Skin of body (tissue), 2 donors: ENCODE measurements around the gene USF3. TPM values are rescaled to one million over a fixed set of nuclear protein-coding genes. Genes with fewer than 3 reads are reported as not detected.
A peak's percentile ranks its signal among the peaks of the same experiment; 100 is the strongest.
"Not testable (repeated sequence)": the region's sequence is repeated elsewhere in the genome, so short reads cannot be mapped to it uniquely, and the experiment has no call there.

ENCODE experiments used
- DNase-seq: peaks from one replicate; lab custom pipeline; 2025; lab: John Stamatoyannopoulos, UW
- total RNA-seq: library from RNA; depleted of rRNA; stranded (reverse); fragments of >200 nt; gene quantifications from one replicate; pipeline ENCODE4 v1.2.3, GENCODE V29; 2014

Gene USF3
- total RNA-seq, 1 donor from 2014 or later = 8.9 TPM

GRCh38 chr3:113659101-113659541, 37.3 kb downstream of the USF3 start:
- no peak for DNase-seq

GRCh38 chr3:113658107-113658506, 38.3 kb downstream of the USF3 start:
- no peak for DNase-seq

- DNase-seq = no peak
Measured at GRCh38 chr3:113654851-113655250, 41.6 kb downstream of the USF3 start.

DNA sequence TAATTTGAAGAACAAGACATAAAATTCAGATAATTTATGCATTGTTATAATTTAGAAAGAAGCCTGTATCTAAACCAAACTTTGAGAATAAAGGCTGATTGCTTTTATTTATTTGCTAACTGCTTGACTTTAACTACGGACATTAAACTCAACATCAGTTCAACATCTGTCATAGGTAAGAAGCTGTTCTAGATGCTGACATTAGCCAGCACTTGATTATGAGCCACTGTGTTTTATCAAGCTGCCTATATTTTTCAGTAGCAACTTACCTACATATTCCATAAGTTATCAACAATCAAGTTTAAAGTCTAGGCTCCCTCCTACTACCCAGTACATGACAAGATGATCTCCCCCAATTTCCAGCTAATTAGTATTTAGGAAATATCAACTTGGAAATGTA, 42.1 kb downstream of the USF3 start:
- no peak for DNase-seq

GRCh38 chr3:113649174-113649845, 47.1 kb downstream of the USF3 start:
- DNase-seq = no peak

- no peak for DNase-seq
Measured at GRCh38 chr3:113648524-113648923, 47.9 kb downstream of the USF3 start.

DNA sequence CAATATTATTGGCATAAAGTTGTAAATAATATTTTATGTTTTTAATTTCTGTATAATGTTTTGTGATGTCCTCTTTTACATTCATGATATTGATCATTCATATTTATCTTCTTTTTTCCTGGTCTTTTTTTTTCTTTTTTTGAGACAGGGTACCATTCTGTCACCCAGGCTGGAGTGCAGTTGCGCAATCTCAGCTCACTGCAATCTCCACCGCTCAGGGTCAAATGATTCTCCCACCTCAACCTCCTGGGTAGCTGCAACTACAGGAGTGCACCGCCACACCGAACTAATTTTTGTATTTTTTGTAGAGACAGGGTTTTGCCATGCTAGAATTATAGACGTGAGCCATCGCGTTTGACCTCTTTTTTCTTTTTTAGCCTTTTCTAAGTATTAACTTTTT, 52.9 kb downstream of the USF3 start:
- no peak for DNase-seq

DNA sequence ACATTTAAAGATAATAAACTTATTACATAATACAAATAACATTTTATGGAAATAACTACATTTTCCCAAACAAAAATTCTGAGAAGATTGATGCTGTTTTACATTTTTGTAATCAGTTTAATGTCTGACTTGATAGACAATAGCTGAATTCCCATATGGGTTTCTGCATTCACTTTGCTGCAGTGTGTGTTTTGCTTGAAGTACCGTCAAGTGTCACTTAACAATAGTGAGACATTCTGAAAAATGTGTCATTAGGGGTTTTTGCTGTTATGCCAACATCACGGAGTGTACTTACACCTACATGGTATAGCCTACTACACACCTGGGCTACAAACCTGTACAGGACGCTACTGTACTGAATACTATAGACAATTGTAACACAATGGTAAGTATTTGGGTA, 57.5 kb downstream of the USF3 start:
- no peak for DNase-seq

DNA sequence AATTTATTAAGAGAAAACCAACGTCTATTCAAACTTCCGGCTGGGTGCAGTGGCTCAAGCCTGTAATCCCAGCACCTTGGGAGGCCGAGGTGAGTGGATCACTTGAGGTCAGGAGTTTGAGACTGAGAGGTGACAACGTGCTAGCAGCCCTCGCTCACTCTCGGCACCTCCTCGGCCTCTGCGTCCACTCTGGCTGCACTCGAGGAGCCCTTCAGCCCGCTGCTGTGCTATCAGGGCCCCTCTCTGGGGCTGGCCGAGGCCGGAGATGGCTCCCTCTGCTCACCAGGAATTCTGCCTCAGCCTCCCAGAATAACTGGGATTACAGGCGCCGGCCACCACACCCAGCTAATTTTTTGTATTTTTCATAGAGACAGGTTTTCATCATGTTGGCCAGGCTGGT, 58.7 kb downstream of the USF3 start:
- no peak for DNase-seq

- DNase-seq = not testable (repeated sequence)
Measured at GRCh38 chr3:113636034-113636433, 60.4 kb downstream of the USF3 start.

DNA sequence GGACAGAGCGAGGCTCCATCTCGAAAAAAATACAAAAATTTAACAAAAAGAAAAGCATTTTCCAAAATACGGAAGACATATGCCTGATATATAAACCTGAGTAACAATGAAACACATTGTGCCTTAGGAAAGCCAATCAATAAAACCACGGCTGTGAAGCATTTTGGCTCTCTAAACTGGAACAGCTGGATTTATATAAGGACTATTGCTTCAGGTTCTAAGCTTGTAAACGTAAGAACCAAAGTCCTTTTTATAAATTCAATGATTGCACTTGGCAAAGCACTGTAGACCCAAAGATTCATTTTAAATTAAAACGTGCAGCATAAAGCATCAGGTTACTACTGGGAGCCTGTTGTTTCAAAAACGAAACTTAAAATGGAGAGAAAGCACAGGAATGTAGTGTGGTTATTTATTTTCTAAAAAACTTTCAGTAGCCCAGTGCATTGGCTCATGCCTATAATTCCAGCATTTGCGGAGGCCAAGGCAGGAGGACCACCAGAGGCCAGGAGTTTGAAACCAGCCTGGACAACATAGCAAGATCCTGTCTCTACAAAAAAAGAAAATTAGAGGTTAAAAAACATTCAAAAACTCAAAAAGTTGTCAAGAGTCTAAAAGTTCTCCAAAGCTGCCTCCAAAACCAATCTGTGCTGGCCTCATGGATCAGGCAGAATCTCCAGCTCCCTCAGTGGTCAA, 61.5 kb downstream of the USF3 start:
- no peak for DNase-seq

DNA sequence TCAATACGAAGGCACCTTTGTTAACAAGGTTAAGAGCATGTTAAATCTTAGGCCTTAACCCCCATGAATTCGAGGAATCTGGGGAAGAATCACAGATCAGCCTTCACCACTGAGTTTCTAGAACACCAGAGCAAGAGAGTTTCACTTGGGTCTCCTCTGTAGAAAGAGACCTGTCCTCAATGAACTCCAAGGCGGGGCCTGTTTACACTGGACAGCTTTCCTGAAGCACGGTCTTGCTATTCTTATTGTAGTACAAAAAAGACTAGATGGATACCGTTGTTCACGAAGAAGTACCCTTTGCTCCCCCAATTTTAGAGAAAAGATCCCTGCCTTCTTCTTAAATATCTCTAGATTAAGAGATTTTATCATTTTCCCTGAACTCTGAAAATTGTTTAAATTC, 64.9 kb downstream of the USF3 start:
- DNase-seq = no peak

GRCh38 chr3:113630956-113631542, 65.4 kb downstream of the USF3 start:
- no peak for DNase-seq

DNA sequence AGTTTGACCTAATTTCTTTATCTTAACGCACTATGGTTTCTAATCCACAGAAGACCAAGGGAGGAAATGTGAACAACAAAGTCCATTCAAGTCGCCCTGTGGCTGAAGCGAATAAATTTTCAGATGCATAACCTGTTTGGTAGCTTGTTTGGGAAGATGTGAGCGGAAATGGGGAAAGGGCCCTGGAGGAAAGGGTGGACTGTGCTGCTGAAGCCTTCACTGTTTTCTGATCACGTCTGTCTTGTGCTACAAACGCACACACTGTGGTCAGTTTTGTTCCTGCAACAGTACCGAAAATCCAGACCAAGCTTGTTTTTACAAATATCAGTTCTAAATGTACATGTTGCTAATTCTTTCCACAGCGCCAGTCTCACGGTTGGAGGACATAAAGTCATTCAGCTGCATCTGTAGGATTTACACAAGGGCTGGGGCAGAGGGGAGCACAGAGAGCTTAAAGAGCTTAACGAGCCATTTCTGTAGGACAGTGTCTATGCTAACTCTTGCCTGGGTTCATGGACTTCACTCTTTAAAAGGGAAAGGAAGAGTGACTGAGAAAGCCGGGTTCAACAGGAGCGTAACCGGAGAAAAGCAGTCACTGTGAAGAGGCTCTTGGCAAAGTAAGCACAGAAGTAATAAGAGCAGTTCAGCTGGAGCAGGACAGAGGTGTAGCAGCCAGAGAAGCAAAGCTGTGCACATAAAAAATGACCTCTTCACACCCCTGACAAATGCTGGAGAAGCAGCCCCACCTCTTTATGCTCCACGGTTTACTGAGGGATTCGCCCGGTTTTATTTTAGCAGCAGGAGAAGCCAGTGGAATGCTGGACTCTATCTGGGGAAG, 66.6 kb downstream of the USF3 start:
- peak; percentile 43 for DNase-seq

GRCh38 chr3:113628788-113629187, 67.7 kb downstream of the USF3 start:
- no peak for DNase-seq

- DNase-seq = no peak
Measured at GRCh38 chr3:113628316-113628715, 68.1 kb downstream of the USF3 start.

DNA sequence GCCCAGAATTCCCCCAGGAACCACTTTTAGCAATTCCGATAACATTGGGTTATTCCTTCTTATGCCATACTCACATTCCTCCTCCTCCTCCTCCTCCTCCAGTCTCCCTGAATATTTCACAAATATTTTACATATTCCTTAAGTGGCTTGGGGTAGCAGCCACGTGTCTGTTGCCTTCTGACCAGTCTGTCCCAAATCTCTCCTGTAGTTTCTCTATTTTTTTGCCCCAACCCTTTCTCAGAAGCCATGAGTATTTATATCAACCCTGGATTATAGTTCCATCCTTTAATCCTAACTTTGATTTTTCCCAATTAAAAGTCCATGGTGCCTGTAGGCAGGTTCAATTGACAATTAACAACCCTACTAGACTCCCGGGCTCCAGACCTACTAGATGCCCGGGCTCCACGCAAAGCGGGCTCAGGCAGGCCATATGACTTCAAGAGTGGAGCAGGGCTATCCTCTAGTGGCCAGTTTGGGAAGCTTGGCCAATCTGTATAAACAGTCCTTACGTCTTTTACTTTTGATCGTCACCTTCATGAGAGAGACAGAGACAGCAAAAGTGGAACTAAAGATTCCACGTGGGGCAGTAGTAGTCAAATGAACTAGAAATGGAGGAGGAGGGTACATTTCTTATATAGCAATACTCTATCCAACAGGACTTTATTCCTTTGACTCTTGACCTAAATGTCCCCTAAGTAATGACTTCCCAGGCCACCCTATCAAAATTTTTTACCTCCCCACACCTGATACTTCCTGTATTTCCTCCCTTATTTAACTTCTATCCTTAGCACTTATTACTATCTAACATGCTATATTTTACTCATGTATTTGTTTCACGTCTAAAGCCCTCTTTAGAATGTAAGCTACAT, 69.7 kb downstream of the USF3 start:
- peak; percentile 26 for DNase-seq

GRCh38 chr3:113625834-113626233, 70.6 kb downstream of the USF3 start:
- no peak for DNase-seq

DNA sequence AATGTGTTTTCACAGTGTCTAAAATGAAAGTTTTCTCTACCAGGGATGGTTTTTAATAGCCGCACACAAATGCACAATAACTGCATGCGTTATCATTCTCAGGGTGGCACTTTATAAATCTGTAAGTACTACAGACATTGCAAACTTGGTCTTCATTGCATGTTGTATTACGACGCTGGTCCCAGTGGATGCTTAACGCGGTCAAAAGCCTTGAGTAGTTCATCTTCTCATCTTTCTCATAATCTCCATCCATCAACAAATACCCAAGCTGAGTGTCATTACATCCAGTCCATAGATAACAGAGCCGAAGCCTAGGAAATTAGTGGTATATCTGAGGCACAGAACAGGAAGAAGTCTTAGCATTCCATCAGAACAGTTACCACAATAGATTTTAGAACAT, 72.6 kb downstream of the USF3 start:
- DNase-seq = no peak

DNA sequence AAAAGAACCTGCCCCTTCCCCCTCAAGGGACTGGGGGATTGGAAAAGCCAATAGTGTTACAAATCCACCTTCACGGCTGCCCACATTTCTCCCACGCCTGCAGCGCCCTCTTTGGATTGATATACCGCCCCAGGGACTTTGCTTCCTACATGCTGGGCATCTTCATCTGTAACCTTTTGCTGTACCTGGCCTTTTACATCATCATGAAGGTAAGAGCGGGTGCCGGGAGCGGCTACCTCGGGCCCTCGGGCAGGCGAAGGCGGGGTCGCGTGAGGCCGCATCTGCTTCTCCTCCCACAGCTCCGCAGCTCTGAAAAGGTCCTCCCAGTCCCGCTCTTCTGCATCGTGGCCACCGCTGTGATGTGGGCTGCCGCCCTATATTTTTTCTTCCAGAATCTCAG, 73.1 kb downstream of the USF3 start:
- no peak for DNase-seq

- DNase-seq = no peak
Measured at GRCh38 chr3:113620091-113620490, 76.4 kb downstream of the USF3 start.
